Activated naive CD4-positive, alpha-beta T cell treated with anti-CD3 and anti-CD28 coated beads, Interleukin-2, amount 10 ng/mL, durations not matched to agents 5 hours and 36 hours (primary cell): ENCODE measurements around the gene PTPRN. TPM values are rescaled to one million over a fixed set of nuclear protein-coding genes. Genes with fewer than 3 reads are reported as not detected.

Experiments used
- microRNA-seq: library from miRNA; unstranded; fragments of <30 nt; microRNA quantifications from one replicate; pipeline ENCODE4 v1.2.0, GENCODE V29; 2022; ENCODE audit warnings: borderline microRNAs expressed, borderline replicate concordance
- total RNA-seq, 2 experiments: library from RNA; stranded (reverse); gene quantifications; one replicate each; pipeline ENCODE4 v1.2.3, GENCODE V29; 2021

Gene PTPRN
- total RNA-seq = not detected

DNA sequence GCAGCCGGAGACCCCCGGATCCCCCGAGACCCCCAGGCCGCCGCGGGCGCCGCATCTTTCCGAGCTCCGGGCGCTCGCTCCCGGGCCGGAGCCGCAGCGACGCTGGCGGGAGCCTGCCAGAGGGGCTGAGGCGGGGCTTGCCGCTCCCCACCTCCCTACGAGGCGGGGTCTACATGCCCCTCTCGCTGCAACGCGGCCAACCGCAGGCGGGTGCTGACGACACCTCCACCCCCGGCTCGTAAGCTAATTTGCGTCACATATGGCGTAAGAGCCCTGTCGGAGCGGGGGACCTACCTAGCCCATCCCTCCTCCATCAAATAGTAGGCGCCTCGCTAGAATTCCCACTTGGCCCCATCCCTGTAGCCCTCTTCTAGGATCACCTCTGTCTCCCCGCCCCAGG is at the start of gene PTPRN:
PTPRN (minus strand) TSS at position 124 of the 400 bp plus-strand sequence; CDS start at position 55, 69 bp downstream.

DNA sequence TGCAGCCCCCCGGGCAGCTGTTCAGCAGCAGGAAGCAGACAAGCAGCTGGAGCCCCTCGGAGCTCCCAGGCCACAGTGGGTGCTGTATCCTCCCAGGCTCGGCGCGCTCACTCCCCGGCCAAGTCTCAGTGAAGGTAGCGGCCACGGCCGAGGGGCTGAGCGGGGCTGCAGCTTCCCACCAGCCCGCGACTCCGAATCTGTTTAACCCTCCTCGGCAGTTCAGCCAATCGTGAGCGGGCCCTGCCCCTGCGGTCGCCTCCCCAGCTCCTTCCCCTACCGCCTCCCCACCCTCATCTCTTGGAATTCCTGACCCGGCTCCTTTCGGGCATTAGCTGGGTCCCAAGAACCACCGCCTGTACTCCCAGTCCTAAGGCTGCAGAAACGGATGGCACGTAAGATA is 23.3 kb upstream of the PTPRN start, which contains the start of gene RESP18:
RESP18 (minus strand) TSS at position 203 of the 400 bp plus-strand sequence.

DNA sequence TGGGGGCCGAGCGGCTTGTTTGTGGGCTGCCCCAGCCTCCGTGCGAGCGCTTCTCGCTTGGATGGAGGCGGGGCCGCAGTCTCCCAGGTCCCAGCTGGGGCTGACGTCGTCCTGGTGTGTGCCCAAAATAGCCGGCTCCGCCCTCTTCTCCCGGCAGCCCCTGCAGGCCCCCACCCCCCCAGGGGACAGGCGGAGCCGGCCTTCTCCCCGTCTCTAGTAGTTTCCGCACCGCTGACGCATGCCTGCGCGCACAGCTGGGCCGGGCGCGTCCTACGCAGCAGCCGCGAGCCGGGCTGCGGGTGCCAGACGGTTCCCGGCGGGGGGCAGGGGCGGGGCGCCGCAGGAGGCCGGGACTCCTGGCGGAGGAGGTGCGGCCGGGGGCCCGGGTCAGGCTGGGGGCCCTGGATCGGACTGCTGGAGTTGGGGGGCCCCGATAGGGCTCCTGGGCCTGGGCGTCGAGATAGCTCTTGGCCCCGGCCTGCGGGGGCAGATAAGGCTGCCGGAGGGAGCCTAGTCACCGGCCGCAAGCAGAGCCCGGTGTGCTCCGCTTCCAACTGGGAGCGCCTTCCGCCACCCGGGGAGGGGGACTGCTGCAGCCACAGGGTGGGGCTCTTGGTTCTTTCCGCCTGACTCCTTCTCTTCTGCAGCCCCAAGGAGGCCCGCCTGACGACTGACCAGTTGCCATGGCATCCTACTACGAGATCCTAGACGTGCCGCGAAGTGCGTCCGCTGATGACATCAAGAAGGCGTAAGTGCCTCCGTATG is 29.9 kb downstream of the PTPRN start, which contains the start of gene DNAJB2:
DNAJB2 (plus strand) TSS at position 216 of the 765 bp plus-strand sequence; CDS start at position 684, 468 bp downstream.

DNA sequence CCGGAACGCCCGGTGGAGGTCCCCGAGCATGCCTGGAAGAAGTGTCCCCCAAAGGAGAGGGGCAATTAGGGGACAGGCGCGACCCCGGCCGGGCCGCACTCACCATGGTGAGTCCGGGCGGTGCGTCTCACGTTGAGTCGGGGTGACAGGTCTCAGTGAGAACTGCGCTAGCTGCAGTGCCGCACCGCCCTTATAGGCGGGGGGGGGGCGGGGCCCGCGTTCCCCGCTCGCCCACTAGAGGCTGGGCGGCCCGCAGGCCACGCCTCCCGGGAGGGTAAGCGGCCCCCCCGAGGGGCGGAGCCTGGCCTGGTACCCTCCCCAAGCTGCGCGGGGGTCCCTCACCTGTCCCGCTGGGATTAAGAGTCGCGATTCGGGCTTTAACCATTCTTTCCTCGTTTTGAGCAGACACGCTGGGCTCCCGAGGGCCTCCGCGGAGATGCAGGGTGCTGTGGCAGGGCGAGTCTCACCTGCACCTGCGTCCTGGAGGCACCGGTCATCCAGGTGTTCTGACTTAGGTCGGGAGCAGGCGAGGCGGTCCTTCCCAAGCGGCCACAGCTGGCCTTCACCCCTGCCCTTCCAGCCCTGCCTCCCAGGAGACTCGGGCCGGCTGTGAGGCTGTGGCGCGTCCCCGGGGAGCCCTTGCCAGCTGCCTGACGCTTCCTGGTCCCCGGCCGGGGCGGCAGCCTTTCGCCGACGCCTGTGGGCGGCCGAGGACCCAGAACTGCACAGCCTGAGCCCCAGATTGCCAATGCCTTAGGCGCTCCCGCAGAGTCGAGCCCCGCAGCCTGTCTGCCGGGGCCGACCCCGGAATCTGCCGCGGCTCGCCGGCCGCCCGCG is 55.2 kb downstream of the PTPRN start, which contains the start of gene TUBA4A:
TUBA4A (minus strand) TSS at position 166 of the 837 bp plus-strand sequence; CDS start at position 106, 60 bp downstream.

DNA sequence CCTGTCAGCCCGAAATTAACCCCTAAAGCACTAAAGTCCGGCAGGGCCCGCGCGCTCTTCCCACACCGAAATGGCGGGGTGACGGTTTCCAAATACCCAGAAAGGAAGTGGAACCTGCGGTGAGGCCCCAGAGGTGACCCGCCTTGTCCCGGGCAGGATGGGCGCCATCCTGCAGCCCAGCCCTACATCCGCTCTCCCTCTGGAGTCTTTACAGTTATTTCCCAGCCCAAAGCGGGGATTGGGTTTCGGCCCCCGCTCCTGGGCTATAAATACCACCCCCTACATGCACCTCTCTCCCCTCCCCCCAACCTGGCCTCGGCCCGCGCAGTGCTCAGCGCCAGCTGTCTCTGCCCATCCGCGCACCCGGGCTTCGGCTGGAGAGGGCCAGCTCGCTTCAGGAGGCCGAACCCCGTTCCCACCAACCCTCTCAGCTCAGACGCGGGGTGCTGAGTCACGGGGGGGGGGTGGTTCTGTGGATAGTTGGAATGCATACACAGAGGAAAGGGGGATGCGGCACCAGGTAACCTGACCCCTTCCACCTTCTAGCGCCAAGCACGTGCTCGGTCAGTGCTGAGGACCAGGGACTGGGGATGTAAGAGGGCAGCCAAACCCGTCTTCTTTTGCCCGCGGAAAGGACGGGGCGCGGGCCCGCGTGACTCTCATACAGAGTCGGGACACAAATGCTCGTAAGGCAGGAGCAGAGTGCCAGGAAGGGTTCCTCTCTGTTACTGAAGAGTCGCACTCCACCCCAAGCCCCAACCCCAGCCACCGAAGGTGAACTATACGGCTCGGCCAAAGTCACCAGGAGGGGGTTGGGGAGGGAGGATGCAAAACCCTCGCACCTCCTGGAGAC is 56.1 kb downstream of the PTPRN start, which contains the start of gene TUBA4B:
TUBA4B (plus strand) TSS at position 344 of the 853 bp plus-strand sequence; CDS start at position 509, 165 bp downstream.

DNA sequence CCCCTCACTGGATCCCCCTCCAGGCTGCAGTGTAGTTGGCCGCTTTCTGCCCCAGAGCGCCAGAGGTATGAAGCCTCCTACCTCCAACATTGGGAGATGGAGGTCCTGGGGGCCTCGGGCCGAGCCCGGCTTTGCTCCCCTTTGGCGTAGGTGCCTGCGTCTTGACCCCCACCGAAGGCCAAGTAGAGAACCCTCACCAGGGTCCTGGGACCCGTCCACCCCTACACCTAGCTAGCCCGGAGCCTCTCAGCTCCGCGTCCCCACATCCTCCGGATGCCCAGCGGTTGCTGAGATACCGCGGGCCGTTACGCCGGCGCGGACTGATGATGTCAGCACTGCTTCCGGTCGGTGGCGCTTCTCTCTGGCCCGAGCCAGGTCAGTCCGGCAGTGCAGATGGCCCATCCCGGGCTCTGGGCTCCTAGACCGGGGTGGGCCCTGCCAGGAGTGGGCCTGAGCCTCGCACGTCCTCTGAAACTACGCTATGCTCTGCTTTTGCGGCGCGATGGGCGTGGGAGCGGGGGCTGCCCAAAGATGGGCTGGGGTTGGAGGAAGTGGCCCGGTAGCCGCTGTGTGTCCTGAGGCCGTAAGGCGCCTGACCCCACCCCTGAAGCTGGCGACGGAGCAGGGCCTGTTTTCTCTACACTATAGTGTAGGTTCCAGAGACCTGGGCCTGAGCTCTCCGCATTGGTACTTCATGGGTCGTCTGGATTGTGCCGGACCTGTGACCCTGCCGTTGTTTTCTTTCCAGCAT is 63.9 kb downstream of the PTPRN start, which contains the start of the genes GLB1L and STK16:
GLB1L (minus strand) TSS at position 297 of the 751 bp plus-strand sequence. CDS start 1,871 bp downstream, outside the sequence.
STK16 (plus strand) TSS at position 332 of the 751 bp plus-strand sequence. CDS start 521 bp downstream, outside the sequence.

Small RNAs within 50 kb of the gene (microRNA-seq; reads per million reads assigned to microRNA genes)
- not detected for gene MIR153-1

Other genes with a start within 250 kb of the PTPRN start
- under 1 TPM in 1 of 2 experiments, not detected in 1; 0.10 TPM for gene IHH, start 248.5 kb downstream of the PTPRN start, total RNA-seq
- 10 to 100 TPM; 16.7 to 22.8 TPM for gene NHEJ1, start 148.6 kb downstream of the PTPRN start, total RNA-seq
- 1 to 10 TPM; 1.6 to 2.5 TPM for gene SLC23A3, start 139.4 kb downstream of the PTPRN start, total RNA-seq
- gene CNPPD1, start 132.5 kb downstream of the PTPRN start, total RNA-seq = 10 to 100 TPM; 65.5 to 67.9 TPM
- 100 to 1,000 TPM in 1 of 2 experiments, 10 to 100 TPM in 1; 99.6 to 106 TPM for gene RETREG2, start 131.1 kb downstream of the PTPRN start, total RNA-seq
- gene ZFAND2B, start 102.6 kb downstream of the PTPRN start, total RNA-seq = 10 to 100 TPM; 52.4 to 54.4 TPM
- gene ABCB6, start 90.4 kb downstream of the PTPRN start, total RNA-seq = 10 to 100 TPM; 11.0 to 11.8 TPM
- gene ATG9A, start 79.8 kb downstream of the PTPRN start, total RNA-seq = 10 to 100 TPM; 50.3 to 54.3 TPM
- gene ANKZF1, start 79.6 kb downstream of the PTPRN start, total RNA-seq = 100 to 1,000 TPM; 149 to 167 TPM
- gene GLB1L, start 64.0 kb downstream of the PTPRN start, total RNA-seq = 1 to 10 TPM; 2.9 to 4.9 TPM
- gene STK16, start 63.9 kb downstream of the PTPRN start, total RNA-seq = 10 to 100 TPM; 35.1 to 36.1 TPM
- not detected for gene TUBA4B, start 56.2 kb downstream of the PTPRN start, total RNA-seq
- gene TUBA4A, start 55.5 kb downstream of the PTPRN start, total RNA-seq = 100 to 1,000 TPM; 217 to 228 TPM
- gene DNAJB2, start 30.0 kb downstream of the PTPRN start, total RNA-seq = 10 to 100 TPM; 40.7 to 42.6 TPM
- gene RESP18, start 23.3 kb upstream of the PTPRN start, total RNA-seq = not detected
- 10 to 100 TPM; 53.6 to 64.0 TPM for gene DNPEP, start 78.5 kb upstream of the PTPRN start, total RNA-seq
- gene DES, start 109.0 kb upstream of the PTPRN start, total RNA-seq = not detected
- gene SPEG, start 125.4 kb upstream of the PTPRN start, total RNA-seq = 1 to 10 TPM; 1.5 to 1.7 TPM
- gene GMPPA, start 189.5 kb upstream of the PTPRN start, total RNA-seq = 10 to 100 TPM; 30.4 to 33.7 TPM
- under 1 TPM in 1 of 2 experiments, not detected in 1; 0.07 TPM for gene ASIC4, start 205.1 kb upstream of the PTPRN start, total RNA-seq
- 10 to 100 TPM; 11.8 to 12.1 TPM for gene CHPF, start 234.4 kb upstream of the PTPRN start, total RNA-seq
- gene TMEM198, start 234.6 kb upstream of the PTPRN start, total RNA-seq = 1 to 10 TPM in 1 of 2 experiments, under 1 TPM in 1; 0.46 to 1.1 TPM